ENCODE data around the gene TMEM18. TPM values are rescaled to one million over a fixed set of nuclear protein-coding genes. Genes with fewer than 3 reads are reported as not detected.

The TMEM18 gene
- total and polyA plus RNA-seq, 11 donors: 7.0 to 20.0 (median 10.5) TPM

- intact Hi-C loops (cut with DNase I): loop anchor here in 5 of 10 donors (2.0 to 10.0 kb wide), 3 partner anchors 829 to 831 kb away; no protein-coding TSS in a partner anchor
- peaks cover 0 to 49% (median 13%) of the 10 kb centered on the region in 9 donors for H3K27me3 ChIP-seq
- WGBS, 4 donors: 46 to 65% (median 56%) methylated on average over 17 to 18 of the region's 18 CpGs
- H3K9me3 ChIP-seq: no peaks in the 10 kb centered on the region
- no peak for DNase-seq
- H3K36me3 ChIP-seq: no peaks in the 10 kb centered on the region
- TF ChIP-seq CTCF (IDR thresholded peaks at IDR 0.05) (peak in 8 of 12 donors; percentile 16 to 42 (median 27)), POLR2A (IDR thresholded peaks at IDR 0.05) (no peak)
- H3K4me3 ChIP-seq: no peak overlapping the region
- H3K27ac ChIP-seq: no peak overlapping the region
- ATAC-seq: no peak
- no peaks in the 10 kb centered on the region for H3K4me1 ChIP-seq
Measured at GRCh38 chr2:715854-716560, 38.8 kb upstream of the TMEM18 start.

- no peak for TF ChIP-seq POLR2A (IDR thresholded peaks at IDR 0.05)
- no peak for TF ChIP-seq CTCF (IDR thresholded peaks at IDR 0.05)
- intact Hi-C loops (cut with DNase I): loop anchor here in 5 of 10 donors (2.0 to 10.0 kb wide), 3 partner anchors 830 to 832 kb away; no protein-coding TSS in a partner anchor
- no peaks in the 10 kb centered on the region for H3K9me3 ChIP-seq
- H3K27ac ChIP-seq: no peak overlapping the region
- DNase-seq: no peak
- H3K27me3 ChIP-seq: peaks cover 0 to 56% (median 13%) of the 10 kb centered on the region in 9 donors
- H3K4me3 ChIP-seq: no peak overlapping the region
- WGBS, 4 donors: 39 to 65% (median 57%) methylated on average over 2 of the region's 2 CpGs
- no peaks in the 10 kb centered on the region for H3K36me3 ChIP-seq
- ATAC-seq: no peak
- no peaks in the 10 kb centered on the region for H3K4me1 ChIP-seq
Measured at GRCh38 chr2:715038-715437, 37.8 kb upstream of the TMEM18 start.

- H3K4me3 ChIP-seq: no peak overlapping the region
- no peaks in the 10 kb centered on the region for H3K9me3 ChIP-seq
- H3K27ac ChIP-seq: no peak overlapping the region
- intact Hi-C loops (cut with DNase I): loop anchor here in 8 of 10 donors (1.0 to 10.0 kb wide), 4 partner anchors 831 to 833 kb away; no protein-coding TSS in a partner anchor
- DNase-seq (peak in 2 of 5 donors; percentile 29 to 51), ATAC-seq (peak in 3 of 4 donors; percentile 52 to 68 (median 57))
- H3K4me1 ChIP-seq: no peaks in the 10 kb centered on the region
- H3K36me3 ChIP-seq: no peaks in the 10 kb centered on the region
- TF ChIP-seq CTCF (IDR thresholded peaks at IDR 0.05) (peak; percentile 53 to 70 (median 62)), POLR2A (IDR thresholded peaks at IDR 0.05) (no peak)
- H3K27me3 ChIP-seq: peaks cover 0 to 58% (median 13%) of the 10 kb centered on the region in 9 donors
- WGBS, 4 donors: 52 to 59% (median 54%) methylated on average over 17 of the region's 17 CpGs
Measured at GRCh38 chr2:714005-714741, 37.0 kb upstream of the TMEM18 start.

Data from heart left ventricle (tissue), 16 donors.